A172 (cell line): ENCODE data around the gene WNT5A. TPM values are rescaled to one million over a fixed set of nuclear protein-coding genes. Genes with fewer than 3 reads are reported as not detected.

Experiments used
- DNase-seq: peaks from one replicate; pipeline ENCODE4 v3.0.0-alpha.2; 2015; ENCODE audit warnings: low spot score
- total RNA-seq: library from RNA; depleted of rRNA; stranded (reverse); fragments of >200 nt; shearing (Covaris generic); gene quantifications from 2 replicates; pipeline ENCODE4 v1.2.3, GENCODE V29; 2014

The WNT5A gene
- total RNA-seq, 1 experiment from 2014 or later = 15.6 TPM

- DNase-seq = no peak
These were observed 40.3 kb downstream of the WNT5A start for GRCh38 chr3:55446850-55447249.

GRCh38 chr3:55445551-55445950 is 41.6 kb downstream of the WNT5A start:
- DNase-seq = no peak

- no peak for DNase-seq
These were observed 43.8 kb downstream of the WNT5A start for GRCh38 chr3:55443346-55443745.

DNA sequence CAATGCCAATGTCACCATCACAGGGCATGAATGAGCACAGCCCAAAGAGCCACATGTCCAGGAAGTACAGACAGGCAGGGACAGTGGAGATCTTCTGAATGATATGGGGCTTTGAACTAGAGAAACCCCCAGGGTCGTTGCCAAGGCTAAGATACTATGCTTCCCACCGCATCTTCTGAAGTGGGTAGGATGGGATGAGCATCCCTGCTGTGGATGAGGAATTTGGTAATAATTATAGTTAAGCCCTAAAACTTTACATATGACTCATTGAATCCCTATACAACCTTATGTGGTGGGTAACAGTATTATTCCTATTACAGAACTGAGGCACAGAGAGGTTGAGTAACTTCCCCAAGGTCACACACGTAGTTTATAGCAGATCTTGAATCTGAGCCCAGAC is 44.2 kb downstream of the WNT5A start:
- DNase-seq = no peak

DNA sequence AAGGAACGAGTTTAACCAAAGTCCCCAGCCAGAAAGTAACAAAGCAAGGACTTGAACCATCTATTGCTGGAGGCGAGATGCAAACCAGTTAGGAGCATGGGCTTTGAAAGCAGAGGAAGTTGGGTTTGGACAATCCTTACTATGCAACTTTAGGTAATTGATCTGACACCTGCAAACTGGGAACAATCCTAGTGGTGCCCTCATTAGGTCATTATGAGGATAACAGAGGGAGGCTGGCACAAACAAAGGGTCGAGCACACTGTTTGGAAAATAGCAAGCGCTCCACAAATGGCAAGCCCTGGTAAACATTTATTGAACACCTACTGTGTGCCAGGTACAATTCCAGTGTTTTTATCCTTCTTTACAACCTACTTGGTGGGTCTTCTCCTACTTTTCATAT is 45.6 kb downstream of the WNT5A start:
- DNase-seq = no peak

DNA sequence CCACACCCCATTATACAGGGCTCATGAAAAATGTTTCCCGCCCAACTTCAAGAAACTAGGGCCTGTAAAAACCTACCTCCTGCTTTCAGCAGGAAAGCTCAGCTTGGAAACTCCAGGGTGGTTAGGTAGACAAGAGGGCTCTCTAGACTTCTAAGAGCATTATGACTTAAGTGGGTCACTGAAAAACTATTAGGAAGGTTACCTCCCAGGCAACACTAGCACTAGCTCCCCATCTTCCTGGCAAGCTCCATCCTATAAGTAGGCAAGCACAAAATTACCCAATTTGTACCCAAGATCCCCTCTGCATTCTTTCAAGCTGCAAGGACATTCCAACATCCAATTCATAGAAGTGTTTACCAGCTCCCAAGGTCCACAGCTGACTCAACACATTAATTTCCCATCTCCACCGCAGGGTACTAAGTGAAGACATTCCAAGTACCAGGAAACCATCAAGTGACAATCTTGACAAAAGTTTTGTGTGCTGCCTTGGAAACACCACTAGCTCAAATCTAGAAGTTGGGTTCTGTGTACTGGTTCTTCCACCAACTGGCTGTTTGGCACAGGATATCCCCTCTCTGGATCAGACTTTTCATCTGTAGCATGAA is 46.9 kb downstream of the WNT5A start:
- DNase-seq = no peak

DNA sequence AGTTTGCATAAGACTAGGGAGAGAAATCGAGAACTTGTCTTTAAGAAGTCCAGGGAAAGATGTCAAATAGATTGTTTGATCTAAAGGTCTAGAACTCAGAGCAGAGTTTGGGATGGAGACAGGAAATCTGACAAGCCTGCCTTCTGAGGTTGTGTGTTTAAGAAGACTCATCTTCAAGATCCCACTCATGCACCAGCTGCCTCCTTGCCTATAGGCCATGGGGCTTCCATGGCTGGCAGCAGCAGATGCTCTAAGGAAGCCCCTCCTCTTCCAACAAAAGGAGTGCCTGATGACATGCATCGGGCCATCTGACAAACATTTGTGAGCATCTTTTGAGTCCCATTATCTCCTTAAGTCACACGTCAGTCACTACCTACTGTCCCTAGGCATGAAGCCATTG is 47.4 kb downstream of the WNT5A start:
- no peak for DNase-seq

GRCh38 chr3:55436644-55437043 is 50.5 kb downstream of the WNT5A start:
- DNase-seq = no peak

DNA sequence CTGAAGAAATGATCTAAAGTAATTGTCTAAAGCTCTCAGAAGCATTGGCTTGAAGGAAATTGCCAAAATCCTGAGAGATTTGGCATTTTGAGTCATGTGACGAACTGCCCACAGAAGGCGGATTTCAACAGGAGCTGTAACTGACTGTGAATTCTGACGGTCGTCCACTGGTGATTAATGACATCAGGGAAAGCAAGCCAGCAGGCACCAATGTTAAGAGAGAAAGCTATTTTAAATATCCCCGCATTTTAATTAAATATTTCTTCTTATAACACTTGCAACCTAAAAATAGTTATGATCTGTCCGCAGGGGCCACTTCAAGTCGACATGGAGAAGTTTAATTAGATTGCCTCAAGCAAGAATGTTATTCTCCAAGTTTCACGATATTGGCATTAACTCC is 51.6 kb downstream of the WNT5A start:
- DNase-seq = no peak

DNA sequence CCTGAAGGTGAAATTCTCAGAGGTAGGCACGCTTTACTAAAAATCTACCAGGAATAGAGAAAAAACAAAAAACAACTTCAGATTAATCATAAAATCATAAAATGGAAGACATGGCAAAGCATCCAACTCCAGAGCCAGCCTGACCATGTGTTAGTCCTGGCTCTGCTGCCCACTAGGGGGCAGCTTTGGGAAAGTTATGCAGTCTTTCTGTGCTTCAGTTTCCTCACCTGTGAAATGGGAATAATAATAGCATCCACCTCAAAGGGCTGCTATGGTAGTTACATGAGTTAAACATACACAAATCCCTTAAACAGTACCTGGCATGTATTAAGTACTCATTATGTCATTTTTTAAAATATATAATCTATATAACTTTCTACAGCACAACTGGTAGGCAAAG is 52.3 kb downstream of the WNT5A start:
- peak; percentile 49 for DNase-seq

GRCh38 chr3:55431041-55431440 is 56.1 kb downstream of the WNT5A start:
- DNase-seq = no peak

DNA sequence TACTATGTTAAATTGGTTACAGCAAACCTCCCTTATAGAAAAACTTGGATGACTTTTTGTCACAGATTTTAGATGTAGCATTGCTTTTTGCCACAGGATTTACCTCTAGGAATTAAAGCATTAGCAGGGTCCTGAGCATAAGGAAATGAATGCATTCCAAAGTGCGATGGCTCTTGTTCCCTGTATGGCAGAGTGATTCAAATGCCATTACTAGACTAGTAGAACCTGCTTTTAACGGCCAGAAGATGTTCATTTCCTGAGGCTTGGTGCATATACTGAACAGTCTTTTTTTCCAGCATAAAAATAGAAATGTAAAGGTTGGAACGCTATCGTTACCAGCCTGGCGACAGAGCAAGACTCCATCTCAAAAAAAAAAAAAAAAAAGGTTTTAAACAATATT is 59.4 kb downstream of the WNT5A start:
- no peak for DNase-seq

DNA sequence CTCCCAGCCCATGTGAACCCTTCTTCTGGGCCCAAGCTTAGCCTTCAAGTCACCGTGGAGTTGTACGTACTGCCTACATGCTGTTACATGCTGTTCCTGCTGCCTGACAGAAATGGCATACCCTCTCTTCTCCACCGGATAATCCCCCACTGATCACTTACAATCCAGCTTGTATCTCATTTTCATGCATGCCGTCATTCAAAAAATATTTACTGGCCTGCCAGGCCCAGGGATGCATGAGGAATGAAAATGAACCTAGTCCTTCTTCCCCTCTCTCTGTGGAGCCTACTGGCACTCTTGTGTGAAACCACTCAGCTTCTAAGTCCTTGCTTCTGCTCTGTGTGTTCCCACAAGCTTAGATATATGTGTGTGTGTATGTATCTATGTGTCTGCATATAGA is 60.6 kb downstream of the WNT5A start:
- no peak for DNase-seq

GRCh38 chr3:55423782-55424181 is 63.3 kb downstream of the WNT5A start:
- no peak for DNase-seq

GRCh38 chr3:55417211-55417610 is 69.9 kb downstream of the WNT5A start:
- no peak for DNase-seq

- peak; percentile 94 for DNase-seq
These were observed 70.7 kb downstream of the WNT5A start for GRCh38 chr3:55416331-55416821.
